ENCODE measurements around the gene UTS2R. TPM values are rescaled to one million over a fixed set of nuclear protein-coding genes. Genes with fewer than 3 reads are reported as not detected.

The UTS2R gene
- total RNA-seq, 1 experiment from 2014 or later, result not detected

DNA sequence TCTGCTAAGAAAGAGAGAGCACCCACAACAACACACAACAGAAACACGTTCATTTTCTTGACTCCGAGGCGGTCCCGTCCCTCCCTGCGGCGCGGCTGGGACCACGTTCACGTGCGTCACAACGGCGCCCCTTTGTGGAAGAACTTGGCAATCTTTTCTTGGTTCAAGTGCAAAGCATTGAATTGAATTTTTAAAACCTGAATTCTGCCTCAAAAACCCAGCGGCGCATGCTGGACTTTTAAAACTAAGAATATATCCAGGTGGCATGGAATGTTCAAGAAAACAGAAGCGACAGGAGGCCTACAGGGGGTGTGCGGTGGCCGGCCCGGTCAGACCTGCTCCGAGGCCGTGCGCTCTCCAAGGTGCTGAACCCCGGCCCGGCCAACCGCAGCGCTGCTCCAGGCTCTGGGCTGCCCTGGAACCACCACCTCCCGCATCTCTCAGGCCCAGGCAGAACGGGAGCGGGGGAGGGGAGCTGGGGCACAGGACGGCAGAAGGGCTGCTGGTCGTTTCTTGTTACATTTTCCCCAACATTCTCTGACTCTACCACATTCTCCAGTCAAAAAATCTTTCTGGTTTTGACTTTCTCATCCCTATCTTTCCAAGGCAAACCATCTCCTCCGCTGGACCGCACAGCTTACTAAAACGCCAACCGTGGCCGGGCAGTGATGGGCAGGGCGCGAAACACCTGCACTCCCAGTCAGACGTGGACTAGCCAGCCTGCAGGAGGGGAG, 43.1 kb downstream of the UTS2R start:
- DNase-seq (ENCODE audit: low spot score), result peak; percentile 65
- in situ Hi-C loops (cut with HindIII; ENCODE audit: low sequenced_read_pairs), result loop anchor here (5.0 to 10.0 kb wide), 2 partner anchors 52 to 70 kb away; no protein-coding TSS in a partner anchor

DNA sequence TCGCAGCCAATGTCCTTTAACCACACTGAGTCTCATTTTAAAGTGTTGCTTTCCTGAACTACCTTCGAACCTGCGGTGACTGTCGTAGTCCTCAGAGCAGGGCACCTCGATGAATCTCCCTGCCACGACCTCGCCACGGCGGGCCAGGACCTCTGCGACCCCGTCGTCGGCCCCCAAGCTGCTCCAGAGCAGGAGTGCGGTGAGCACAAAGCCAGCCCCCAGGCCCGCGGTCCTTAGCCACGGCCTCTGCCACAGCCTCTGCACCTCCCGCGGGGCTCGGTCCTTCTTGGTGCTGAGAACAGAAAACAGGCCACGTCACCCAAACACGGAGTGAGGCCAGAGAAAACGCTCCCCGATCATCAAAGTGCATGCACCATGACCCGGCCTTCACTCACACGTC, 43.8 kb downstream of the UTS2R start:
- in situ Hi-C loops (cut with HindIII; ENCODE audit: low sequenced_read_pairs), result loop anchor here (5.0 to 10.0 kb wide), 2 partner anchors 53 to 71 kb away; no protein-coding TSS in a partner anchor
- no peak for DNase-seq (ENCODE audit: low spot score)

DNA sequence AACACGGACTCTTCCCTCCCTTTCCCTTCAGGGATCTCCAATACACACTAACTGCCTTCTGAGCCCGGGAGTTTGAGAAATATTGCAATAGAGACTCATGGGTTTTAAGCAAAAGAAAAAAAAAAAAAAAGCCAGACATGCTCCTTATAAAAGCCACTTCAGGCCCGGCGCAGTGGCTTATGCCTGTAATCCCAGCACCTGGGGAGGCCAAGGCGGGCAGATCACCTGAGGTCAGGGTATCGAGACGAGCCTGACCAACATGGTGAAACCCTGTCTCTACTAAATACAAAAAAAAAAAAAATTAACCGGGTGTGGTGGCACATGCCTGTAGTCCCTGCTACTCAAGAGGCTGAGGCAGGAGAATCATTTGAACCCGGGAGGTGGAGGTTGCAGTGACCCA, 44.2 kb downstream of the UTS2R start:
- DNase-seq (ENCODE audit: low spot score), result no peak
- in situ Hi-C loops (cut with HindIII; ENCODE audit: low sequenced_read_pairs), result loop anchor here (5.0 to 10.0 kb wide), 2 partner anchors 53 to 71 kb away; no protein-coding TSS in a partner anchor

DNA sequence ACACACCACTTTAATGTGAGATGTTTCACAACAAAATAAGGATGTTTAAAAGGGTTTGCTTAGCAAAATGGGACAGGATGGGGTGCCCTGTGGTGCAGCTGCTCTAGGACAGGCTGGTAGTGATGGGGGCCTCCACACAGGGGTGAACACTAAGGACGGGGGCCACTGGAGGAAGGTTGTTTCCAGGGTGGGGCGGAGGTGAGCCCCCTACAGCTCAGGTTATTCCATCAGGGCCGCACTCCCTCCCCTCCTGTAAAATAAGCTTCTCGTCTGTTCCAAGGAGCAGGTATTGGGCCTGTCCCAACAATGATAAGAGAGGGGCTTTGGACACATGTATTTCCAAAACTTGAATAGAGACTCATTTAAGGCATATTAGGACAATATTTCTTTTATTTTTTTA, 44.7 kb downstream of the UTS2R start:
- in situ Hi-C loops (cut with HindIII; ENCODE audit: low sequenced_read_pairs), result loop anchor here (5.0 to 10.0 kb wide), 2 partner anchors 54 to 71 kb away; no protein-coding TSS in a partner anchor
- no peak for DNase-seq (ENCODE audit: low spot score)

DNA sequence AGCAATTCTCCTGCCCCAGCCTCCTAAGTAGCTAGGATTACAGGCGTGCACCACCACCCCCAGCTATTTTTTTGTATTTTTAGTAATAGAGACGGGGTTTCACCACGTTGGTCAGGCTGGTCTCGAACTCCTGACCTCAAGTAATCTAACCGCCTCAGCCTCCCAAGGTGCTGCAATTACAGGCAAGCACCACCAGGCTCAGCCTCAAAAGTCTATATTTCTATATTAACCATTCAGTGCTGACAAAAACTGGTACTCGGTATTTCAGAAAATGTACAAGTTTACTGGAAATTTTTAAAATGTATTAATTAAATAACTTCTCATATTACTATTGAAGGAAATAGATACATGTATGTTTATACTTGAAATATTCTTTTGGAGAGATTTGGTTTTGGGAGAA, 45.2 kb downstream of the UTS2R start:
- DNase-seq (ENCODE audit: low spot score), result no peak
- in situ Hi-C loops (cut with HindIII; ENCODE audit: low sequenced_read_pairs), result loop anchor here (5.0 to 10.0 kb wide), 2 partner anchors 54 to 72 kb away; no protein-coding TSS in a partner anchor

DNA sequence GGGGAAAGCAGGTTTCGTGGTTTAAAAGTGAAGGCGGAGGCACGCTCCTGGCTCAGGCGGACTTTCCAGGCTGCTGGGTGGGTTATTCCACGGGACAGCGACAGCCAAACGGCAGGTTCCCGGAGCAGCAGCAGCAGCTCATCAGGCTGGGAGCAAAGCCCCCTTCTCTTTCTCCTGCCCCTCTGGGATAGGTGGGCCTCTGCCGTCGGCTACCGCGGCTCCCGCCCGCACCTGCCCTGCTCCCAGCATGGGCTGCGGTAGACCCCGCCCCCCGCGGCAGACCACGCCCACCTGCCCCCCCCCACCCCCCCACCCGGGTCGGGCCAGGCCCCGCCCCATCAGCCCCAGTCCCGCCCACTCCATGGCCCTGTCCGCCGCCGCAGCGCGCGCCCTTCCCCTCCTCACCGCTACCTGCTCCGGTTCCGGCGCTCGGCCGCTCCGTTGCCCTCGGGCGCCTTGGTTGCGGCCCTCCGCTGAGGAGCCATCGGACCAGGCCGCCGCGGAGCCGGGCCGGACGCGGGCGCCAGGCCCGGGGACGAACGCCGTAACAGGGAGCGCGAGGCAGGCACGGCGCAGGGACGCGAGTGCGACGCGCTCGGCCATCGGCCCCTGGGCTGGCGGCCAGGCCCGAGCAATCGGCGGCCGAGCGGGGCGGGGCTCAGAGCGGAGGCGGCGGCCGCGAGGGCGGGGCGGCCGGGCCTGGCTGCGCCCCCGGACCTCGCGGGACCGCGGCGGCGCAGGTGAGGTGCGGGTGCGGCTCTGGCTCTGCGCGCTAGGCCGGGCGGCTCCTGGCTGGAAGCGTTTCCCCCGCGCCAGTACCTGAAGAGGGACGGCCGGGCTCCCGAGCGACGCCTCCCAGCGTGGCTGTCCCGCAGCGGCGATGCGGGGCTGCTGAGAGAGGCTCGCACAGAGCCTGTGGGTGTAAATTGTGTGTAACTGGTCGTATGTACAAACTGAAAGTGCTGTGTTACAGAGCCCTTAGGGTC, 46.7 kb downstream of the UTS2R start, which contains the start of the genes HEXD and OGFOD3:
TSS of gene HEXD (plus strand) at position 347 of the 986 bp plus-strand sequence. CDS start 1,453 bp downstream, outside the sequence.
TSS of gene OGFOD3 (minus strand) at position 586 of the 986 bp plus-strand sequence. CDS start at position 485, 101 bp downstream.
- in situ Hi-C loops (cut with HindIII; ENCODE audit: low sequenced_read_pairs), result loop anchor here (5.0 to 10.0 kb wide), 2 partner anchors 56 to 73 kb away; no protein-coding TSS in a partner anchor
- peak; percentile 85 for DNase-seq (ENCODE audit: low spot score)

DNA sequence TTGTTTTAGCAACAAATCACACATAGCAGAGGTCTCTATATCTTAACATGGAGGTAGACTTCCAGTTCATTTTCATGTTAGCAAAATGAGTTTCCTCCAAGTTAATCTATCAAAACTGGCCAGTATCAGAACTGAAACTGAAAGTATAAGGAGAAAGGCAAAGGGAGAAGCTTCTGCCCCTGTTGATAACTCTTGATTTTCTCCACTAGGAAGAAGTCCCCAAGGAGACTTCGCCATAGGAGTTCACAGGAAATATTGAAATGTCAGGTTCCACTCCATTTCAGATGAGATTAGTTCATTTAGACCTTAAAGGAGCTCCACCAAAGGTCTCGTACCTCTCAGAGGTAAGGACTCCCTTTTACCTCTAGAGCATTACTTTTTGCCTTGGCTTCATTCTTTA, 48.0 kb downstream of the UTS2R start:
- DNase-seq (ENCODE audit: low spot score), result no peak
- in situ Hi-C loops (cut with HindIII; ENCODE audit: low sequenced_read_pairs), result loop anchor here (5.0 to 10.0 kb wide), 2 partner anchors 57 to 75 kb away; no protein-coding TSS in a partner anchor

DNA sequence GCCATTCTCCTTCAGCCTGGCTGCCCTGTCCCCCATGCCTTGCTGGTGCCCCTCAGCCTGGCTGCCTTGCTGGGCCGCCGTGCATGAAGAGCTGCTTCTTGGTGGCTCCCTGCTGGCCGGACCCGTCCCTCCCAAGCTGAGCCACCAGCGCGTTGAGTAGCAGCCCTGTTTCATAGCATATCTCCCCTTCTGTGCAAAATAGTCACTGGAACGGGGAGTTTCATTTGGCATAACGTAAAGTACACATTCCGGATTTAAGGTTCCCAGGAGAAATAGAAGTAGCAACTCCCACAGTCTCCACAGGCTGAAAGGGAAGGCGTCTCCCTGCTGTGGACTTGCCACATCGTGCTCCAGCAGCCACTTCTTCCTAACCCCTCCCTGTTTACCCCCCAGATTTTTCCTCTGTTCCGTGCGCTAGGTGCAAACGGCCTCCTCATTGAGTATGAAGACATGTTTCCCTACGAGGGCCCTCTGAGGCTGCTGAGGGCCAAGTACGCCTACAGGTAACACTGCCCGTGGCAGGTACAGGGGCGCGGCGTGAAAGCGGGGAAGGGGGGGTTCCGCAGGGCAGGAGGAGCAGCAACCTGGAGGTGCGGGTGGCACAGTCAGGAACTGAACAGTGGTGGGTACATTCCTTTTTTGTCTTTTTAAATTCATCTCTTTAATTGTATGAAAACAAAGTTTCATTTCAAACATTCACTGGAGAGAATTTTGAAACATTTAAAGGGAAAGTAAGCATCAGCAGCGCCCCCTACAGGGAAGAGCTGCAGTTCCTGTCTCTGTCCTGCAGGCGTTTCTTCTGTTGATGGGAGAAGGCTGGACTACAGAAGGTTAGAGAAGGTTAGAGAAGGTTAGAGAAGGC, 52.7 kb downstream of the UTS2R start:
- in situ Hi-C loops (cut with HindIII; ENCODE audit: low sequenced_read_pairs), result no loop called here
- DNase-seq (ENCODE audit: low spot score), result peak; percentile 20

DNA sequence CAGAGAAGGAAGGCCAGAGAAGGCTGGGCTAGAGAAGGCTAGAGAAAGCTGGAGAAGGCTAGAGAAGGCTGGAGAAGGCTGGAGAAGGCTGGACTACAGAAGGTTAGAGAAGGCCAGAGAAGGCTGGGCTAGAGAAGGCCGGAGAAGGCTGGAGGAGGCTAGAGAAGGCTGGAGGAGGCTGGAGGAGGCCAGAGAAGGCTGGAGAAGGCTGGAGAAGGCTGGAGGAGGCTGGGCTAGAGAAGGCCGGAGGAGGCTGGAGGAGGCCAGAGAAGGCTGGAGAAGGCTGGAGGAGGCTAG, 53.2 kb downstream of the UTS2R start:
- no peak for DNase-seq (ENCODE audit: low spot score)
- in situ Hi-C loops (cut with HindIII; ENCODE audit: low sequenced_read_pairs), result no loop called here

Other genes with a start within 250 kb of the UTS2R start
- gene CCDC57, start 158.9 kb upstream of the UTS2R start, total RNA-seq (2014; rRNA removed; shearing (Covaris generic)), result 16.6 and 22.1 TPM in 2 replicates
- gene SLC16A3, start 142.7 kb upstream of the UTS2R start, total RNA-seq (2014; rRNA removed; shearing (Covaris generic)), result 280 and 292 TPM in 2 replicates
- 83.1 and 87.7 TPM in 2 replicates for gene CSNK1D, start 98.1 kb upstream of the UTS2R start, total RNA-seq (2014; rRNA removed; shearing (Covaris generic))
- gene CD7, start 54.2 kb upstream of the UTS2R start, total RNA-seq (2014; rRNA removed; shearing (Covaris generic)), result 3.8 and 26.3 TPM in 2 replicates
- gene SECTM1, start 38.0 kb upstream of the UTS2R start, total RNA-seq (2014; rRNA removed; shearing (Covaris generic)), result 3.1 and 10.5 TPM in 2 replicates
- 5.5 and 5.7 TPM in 2 replicates for gene TEX19, start 12.5 kb upstream of the UTS2R start, total RNA-seq (2014; rRNA removed; shearing (Covaris generic))
- gene HEXD, start 46.6 kb downstream of the UTS2R start, total RNA-seq (2014; rRNA removed; shearing (Covaris generic)), result 27.4 and 45.3 TPM in 2 replicates
- gene OGFOD3, start 46.8 kb downstream of the UTS2R start, total RNA-seq (2014; rRNA removed; shearing (Covaris generic)), result 24.7 and 65.0 TPM in 2 replicates
- 48.7 and 64.5 TPM in 2 replicates for gene CYBC1, start 79.0 kb downstream of the UTS2R start, total RNA-seq (2014; rRNA removed; shearing (Covaris generic))
- gene NARF, start 87.0 kb downstream of the UTS2R start, total RNA-seq (2014; rRNA removed; shearing (Covaris generic)), result 16.5 and 34.0 TPM in 2 replicates
- gene FOXK2, start 148.0 kb downstream of the UTS2R start, total RNA-seq (2014; rRNA removed; shearing (Covaris generic)), result 52.8 and 57.7 TPM in 2 replicates

Data from G401 (cell line).